ENCODE measurements around the gene MTX3.

MTX3 gene

DNA sequence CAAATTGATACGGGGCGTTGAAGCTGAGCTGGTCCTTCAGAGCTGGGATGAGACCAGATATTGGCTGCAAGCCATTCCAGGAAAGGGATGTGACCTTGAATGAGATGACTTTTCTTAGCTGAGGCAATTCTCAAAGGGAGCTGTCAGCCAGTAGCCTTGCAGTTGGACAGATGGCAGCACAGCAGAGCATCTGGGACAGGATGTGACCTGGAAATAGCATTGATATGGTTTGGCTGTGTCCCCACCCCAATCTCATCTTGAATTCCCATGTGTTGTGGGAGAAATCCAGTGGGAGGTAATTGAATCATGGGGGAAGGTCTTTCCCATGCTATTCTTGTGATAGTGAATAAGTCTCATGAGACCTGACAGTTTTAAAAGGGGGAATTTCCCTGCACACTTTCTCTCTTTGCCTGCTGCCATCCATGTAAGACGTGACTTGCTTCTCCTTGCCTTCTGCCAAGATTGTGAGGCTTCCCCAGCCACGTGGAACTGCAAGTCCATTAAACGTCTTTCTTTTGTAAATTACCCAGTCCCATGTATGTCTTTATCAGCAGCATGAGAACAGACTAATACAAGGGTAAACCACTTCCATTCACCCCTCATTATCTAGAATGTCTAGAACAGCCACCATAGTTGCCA is 19.8 kb upstream of the MTX3 start:
- Mint-ChIP-seq H3K36me3 (ENCODE audit: low read depth) (peaks cover 30% of the 10 kb centered on the region), H3K9me3 (peaks cover 7% of the 10 kb centered on the region), H3K27ac (peak overlapping the region; percentile 62), H3K27me3 (ENCODE audit: low read depth, poor library complexity) (peaks cover 3% of the 10 kb centered on the region), H3K4me1 (no peaks in the 10 kb centered on the region), H3K4me3 (no peak overlapping the region)
- DNase-seq: no peak
- TF ChIP-seq, protein P1, sequence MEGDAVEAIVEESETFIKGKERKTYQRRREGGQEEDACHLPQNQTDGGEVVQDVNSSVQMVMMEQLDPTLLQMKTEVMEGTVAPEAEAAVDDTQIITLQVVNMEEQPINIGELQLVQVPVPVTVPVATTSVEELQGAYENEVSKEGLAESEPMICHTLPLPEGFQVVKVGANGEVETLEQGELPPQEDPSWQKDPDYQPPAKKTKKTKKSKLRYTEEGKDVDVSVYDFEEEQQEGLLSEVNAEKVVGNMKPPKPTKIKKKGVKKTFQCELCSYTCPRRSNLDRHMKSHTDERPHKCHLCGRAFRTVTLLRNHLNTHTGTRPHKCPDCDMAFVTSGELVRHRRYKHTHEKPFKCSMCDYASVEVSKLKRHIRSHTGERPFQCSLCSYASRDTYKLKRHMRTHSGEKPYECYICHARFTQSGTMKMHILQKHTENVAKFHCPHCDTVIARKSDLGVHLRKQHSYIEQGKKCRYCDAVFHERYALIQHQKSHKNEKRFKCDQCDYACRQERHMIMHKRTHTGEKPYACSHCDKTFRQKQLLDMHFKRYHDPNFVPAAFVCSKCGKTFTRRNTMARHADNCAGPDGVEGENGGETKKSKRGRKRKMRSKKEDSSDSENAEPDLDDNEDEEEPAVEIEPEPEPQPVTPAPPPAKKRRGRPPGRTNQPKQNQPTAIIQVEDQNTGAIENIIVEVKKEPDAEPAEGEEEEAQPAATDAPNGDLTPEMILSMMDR (IDR thresholded peaks at IDR 0.05): no peak

DNA sequence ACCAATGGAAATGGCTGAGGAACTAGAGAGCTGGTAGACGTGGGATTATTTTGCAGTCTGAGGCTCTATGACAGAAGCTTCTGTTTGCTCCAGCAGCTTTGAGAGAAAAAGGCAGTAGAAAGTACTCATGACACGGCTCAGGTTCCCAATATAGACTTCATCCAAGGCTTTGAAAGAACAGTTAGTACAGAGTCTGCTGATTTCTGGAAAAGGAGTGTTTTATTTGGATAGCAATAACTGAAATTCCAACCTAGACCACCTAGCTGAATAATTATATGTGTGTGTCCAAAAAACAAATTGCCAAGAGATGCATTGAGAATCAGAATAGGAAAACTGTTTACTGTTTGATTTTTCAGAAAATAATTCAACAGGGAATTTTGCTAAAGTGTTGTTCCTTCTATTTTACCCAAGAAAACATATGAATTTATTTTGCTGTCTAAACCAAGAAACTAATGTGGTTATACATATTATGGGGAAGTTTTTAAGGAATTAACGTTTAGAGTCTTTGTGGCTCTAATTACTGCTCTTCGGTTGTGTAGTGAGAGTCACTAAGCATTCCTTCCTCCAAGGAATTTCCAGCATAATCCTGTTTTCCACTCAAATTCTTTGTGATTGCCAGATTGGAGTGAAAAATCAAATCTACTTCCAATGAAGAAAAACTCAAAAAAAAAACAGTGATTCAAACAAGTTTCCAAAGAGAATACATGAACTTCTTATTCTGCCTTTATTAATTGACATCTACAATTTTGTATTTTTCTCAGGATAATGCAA is 18.1 kb upstream of the MTX3 start:
- DNase-seq: no peak
- no peak overlapping the region for H3K4me3 Mint-ChIP-seq
- peaks cover 7% of the 10 kb centered on the region for H3K9me3 Mint-ChIP-seq
- peaks cover 30% of the 10 kb centered on the region for H3K36me3 Mint-ChIP-seq (ENCODE audit: low read depth)
- H3K27me3 Mint-ChIP-seq (ENCODE audit: low read depth, poor library complexity): peaks cover 3% of the 10 kb centered on the region
- no peaks in the 10 kb centered on the region for H3K4me1 Mint-ChIP-seq
- H3K27ac Mint-ChIP-seq: no peak overlapping the region
- TF ChIP-seq, protein P1 (IDR thresholded peaks at IDR 0.05): no peak

DNA sequence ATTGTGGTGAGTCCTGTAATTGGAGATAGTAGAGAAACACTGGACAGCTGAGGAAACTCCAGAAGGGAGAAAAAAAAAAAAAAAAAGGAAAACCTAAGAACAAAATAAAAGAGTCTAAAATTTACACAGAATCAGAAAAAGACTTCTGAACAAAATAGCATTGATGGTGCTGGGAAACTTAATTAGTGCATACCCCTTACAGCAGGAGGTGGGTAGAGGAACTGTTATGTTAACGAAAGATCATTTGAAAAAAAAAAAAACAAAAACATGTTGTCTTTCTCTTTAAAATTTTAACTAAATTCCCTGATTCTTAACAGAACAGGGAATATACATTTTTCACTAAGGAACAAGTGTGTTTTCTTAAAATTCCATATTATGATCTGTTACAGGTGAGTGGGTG is 11.6 kb upstream of the MTX3 start:
- no peak for DNase-seq
- no peak overlapping the region for H3K4me3 Mint-ChIP-seq
- H3K27ac Mint-ChIP-seq: peak overlapping the region; percentile 11
- H3K4me1 Mint-ChIP-seq: no peaks in the 10 kb centered on the region
- H3K9me3 Mint-ChIP-seq: no peaks in the 10 kb centered on the region
- peaks cover 6% of the 10 kb centered on the region for H3K27me3 Mint-ChIP-seq (ENCODE audit: low read depth, poor library complexity)
- peaks cover 27% of the 10 kb centered on the region for H3K36me3 Mint-ChIP-seq (ENCODE audit: low read depth)
- TF ChIP-seq, protein P1 (IDR thresholded peaks at IDR 0.05): no peak

DNA sequence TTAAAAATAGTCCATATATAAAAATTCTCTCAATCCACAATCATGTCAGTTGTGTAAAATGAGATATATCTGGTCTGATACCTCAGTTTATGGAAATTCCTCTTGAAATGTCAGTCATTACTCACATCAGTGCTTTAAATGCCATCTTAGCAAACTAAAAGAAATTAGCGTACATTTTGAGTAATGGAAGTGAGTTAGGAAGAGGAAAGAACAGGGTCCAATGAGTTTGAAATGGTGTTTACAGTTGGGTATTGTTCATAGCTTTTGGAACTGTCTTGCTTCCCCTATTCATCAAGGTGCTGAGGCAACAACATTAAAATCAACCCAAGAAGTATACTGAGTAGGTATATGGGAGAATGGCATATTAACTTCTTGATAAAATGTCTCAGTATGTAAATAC is 8.7 kb upstream of the MTX3 start:
- Mint-ChIP-seq H3K9me3 (no peaks in the 10 kb centered on the region), H3K36me3 (ENCODE audit: low read depth) (peaks cover 27% of the 10 kb centered on the region), H3K4me3 (no peak overlapping the region), H3K27me3 (ENCODE audit: low read depth, poor library complexity) (peaks cover 9% of the 10 kb centered on the region), H3K4me1 (no peaks in the 10 kb centered on the region), H3K27ac (no peak overlapping the region)
- no peak for DNase-seq
- TF ChIP-seq, protein P1 (IDR thresholded peaks at IDR 0.05): no peak

DNA sequence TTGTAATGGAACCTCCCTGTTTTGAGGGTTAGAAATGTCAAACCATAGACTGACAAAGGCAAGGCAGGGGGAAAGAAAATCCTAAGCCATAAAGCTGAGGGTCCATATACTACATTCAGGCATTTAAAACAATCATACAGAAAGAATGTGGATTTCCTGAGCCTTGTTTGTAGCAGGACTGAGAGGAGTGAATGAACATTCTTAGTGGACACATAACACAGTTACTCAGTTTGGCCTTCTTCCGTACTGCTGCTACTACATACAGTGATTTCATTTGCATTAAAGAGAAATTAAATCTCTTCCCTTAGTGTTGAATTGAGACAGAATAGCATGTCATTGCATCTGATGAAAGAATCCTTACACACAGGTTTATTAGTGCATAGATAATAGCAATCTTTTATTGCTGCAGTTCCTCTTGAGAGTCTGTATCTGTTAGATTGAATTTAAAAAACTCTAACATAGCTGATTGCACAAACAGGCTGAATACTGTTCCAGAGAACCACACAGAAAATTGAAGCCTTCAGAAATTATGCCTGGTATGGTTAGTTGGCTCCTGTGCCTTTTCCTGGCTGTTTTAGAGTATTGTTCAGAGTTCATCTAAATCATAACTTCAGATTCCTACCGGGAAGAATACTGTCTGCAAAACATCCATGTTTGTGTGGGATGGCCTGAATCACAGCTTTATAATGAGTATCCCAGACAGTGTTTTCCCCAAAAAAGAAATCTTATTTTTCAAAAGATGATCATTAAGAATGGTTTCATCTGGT is 2.0 kb upstream of the MTX3 start:
- H3K4me1 Mint-ChIP-seq: peaks cover 31% of the 10 kb centered on the region
- no peak for DNase-seq
- H3K27me3 Mint-ChIP-seq (ENCODE audit: low read depth, poor library complexity): peaks cover 7% of the 10 kb centered on the region
- H3K27ac Mint-ChIP-seq: no peak overlapping the region
- peaks cover 16% of the 10 kb centered on the region for H3K36me3 Mint-ChIP-seq (ENCODE audit: low read depth)
- no peak overlapping the region for H3K4me3 Mint-ChIP-seq
- TF ChIP-seq, protein P1 (IDR thresholded peaks at IDR 0.05): no peak
- H3K9me3 Mint-ChIP-seq: no peaks in the 10 kb centered on the region
